Activated T-cell treated with anti-CD3 and anti-CD28 coated beads for 4 hours (primary cell): Measurements from ENCODE around the gene CLDN6.

Experiments used
- DNase-seq: peaks from one replicate; pipeline ENCODE4 v3.0.0-alpha.2; 2020

CLDN6 gene

GRCh38 chr16:2968738-2969544 is 49.0 kb downstream of the CLDN6 start, which contains the start of gene PAQR4:
Gene PAQR4, plus strand, starts transcription at chr16:2969348. Its CDS starts 327 bp downstream, at chr16:2969675.
- DNase-seq = peak; percentile 62

GRCh38 chr16:2968368-2968737 is 49.6 kb downstream of the CLDN6 start:
- DNase-seq = no peak

GRCh38 chr16:2967721-2968161 is 50.2 kb downstream of the CLDN6 start:
- no peak for DNase-seq

- no peak for DNase-seq
Measured at GRCh38 chr16:2967211-2967631, 50.8 kb downstream of the CLDN6 start.

- no peak for DNase-seq
Measured at GRCh38 chr16:2966808-2967191, 51.2 kb downstream of the CLDN6 start.

- DNase-seq = no peak
Measured at GRCh38 chr16:2966043-2966807, 51.8 kb downstream of the CLDN6 start.
